ENCODE data around the gene GSC2. TPM values are rescaled to one million over a fixed set of nuclear protein-coding genes. Genes with fewer than 3 reads are reported as not detected.
A peak's percentile ranks its signal among the peaks of the same experiment; 100 is the strongest.
"Not testable (repeated sequence)": the region's sequence is repeated elsewhere in the genome, so short reads cannot be mapped to it uniquely, and the experiment has no call there.

GSC2 gene
- total RNA-seq, 1 donor from 2014 or later: not detected

DNA sequence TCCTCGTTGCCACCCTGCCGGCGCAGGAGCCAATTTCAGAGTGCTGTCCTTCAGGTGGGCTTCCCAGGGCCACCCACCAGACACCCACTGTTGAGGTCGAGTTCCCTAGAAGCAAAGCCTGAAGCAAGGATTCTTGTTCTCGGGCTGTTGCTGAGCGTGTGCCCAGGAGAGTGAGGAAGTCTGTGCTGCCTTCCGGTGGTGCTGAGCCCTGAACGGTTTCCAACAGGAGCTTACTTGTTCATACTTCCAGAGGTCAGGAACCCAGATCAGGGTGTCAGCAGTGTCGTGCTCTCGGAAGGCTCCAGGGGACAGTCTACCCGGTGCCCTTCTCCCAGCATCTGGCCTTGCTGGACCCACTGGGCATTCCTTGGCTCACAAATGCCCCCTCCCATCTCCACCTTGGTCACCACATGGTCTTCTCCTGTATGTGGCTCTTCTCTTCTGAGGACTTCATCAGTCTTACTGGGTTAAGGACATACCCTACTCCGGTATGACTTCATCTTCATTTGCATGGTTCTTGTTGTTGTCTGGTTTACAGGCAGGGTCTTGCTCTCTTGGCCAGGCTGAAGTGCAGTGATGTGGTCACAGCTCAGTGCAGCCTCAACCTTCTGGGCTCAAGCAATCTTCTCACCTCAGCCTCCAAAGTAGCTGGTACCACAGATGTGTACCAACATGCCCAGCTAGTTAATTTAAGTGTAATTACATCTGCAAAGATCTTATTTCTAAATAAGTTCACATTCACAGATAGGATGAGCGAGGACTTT lies 17.2 kb upstream of the GSC2 start:
- Mint-ChIP-seq H3K27ac (ENCODE audit: unreplicated experiment) (no peak overlapping the region), H3K4me3 (peak overlapping the region; percentile 69), H3K36me3 (ENCODE audit: low read depth) (no peaks in the 10 kb centered on the region), H3K27me3 (ENCODE audit: low read depth) (peaks cover 81% of the 10 kb centered on the region), H3K9me3 (no peaks in the 10 kb centered on the region), H3K4me1 (peaks cover 20% of the 10 kb centered on the region)
- no peak for DNase-seq (ENCODE audit: low read depth, low spot score)
- TF ChIP-seq, protein P1, sequence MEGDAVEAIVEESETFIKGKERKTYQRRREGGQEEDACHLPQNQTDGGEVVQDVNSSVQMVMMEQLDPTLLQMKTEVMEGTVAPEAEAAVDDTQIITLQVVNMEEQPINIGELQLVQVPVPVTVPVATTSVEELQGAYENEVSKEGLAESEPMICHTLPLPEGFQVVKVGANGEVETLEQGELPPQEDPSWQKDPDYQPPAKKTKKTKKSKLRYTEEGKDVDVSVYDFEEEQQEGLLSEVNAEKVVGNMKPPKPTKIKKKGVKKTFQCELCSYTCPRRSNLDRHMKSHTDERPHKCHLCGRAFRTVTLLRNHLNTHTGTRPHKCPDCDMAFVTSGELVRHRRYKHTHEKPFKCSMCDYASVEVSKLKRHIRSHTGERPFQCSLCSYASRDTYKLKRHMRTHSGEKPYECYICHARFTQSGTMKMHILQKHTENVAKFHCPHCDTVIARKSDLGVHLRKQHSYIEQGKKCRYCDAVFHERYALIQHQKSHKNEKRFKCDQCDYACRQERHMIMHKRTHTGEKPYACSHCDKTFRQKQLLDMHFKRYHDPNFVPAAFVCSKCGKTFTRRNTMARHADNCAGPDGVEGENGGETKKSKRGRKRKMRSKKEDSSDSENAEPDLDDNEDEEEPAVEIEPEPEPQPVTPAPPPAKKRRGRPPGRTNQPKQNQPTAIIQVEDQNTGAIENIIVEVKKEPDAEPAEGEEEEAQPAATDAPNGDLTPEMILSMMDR (conservative IDR thresholded peaks at IDR 0.05): no peak

DNA sequence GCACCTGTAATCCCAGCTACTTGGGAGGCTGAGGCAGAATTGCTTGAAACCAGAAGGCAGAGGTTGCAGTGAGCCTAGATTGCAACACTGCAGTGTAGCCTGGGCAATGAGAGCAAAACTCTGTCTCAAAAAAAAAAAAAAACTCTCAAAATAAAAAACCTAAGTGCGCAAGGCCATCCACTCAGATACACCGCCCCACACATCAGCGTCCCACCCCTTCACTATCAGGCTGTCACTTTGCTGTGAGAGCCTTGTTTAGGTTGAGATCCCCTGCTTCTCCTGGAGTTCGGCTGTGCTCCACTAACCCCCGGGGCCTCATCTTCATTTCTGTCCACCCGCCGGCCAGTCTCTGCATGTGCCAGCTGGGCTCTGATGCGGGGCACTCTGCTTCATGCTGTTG lies 16.3 kb upstream of the GSC2 start:
- H3K9me3 Mint-ChIP-seq: no peaks in the 10 kb centered on the region
- H3K4me3 Mint-ChIP-seq: no peak overlapping the region
- TF ChIP-seq, protein P1 (conservative IDR thresholded peaks at IDR 0.05): no peak
- H3K4me1 Mint-ChIP-seq: peaks cover 16% of the 10 kb centered on the region
- no peaks in the 10 kb centered on the region for H3K36me3 Mint-ChIP-seq (ENCODE audit: low read depth)
- no peak for DNase-seq (ENCODE audit: low read depth, low spot score)
- H3K27ac Mint-ChIP-seq (ENCODE audit: unreplicated experiment): no peak overlapping the region
- H3K27me3 Mint-ChIP-seq (ENCODE audit: low read depth): peaks cover 84% of the 10 kb centered on the region

DNA sequence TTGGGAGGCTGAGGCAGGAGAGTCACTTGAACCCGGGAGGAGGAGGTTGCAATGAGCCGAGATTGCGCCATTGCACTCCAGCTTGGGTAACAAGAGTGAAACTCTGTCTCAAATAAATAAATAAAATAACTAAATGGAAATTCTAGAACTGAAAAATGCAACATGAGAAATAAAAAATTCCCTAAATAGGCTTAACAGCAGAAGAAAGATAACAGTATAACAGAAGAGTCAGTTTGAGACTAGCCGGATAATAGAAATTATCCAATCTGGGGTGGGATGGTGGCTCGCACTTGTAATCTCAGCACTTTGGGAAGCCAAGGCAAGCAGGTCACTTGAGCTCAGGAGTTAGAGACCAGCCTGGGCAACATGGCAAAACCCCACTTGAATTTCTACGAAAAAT lies 14.3 kb upstream of the GSC2 start:
- DNase-seq (ENCODE audit: low read depth, low spot score): no peak
- no peak overlapping the region for H3K4me3 Mint-ChIP-seq
- no peaks in the 10 kb centered on the region for H3K36me3 Mint-ChIP-seq (ENCODE audit: low read depth)
- peaks cover 9% of the 10 kb centered on the region for H3K4me1 Mint-ChIP-seq
- TF ChIP-seq, protein P1 (conservative IDR thresholded peaks at IDR 0.05): no peak
- H3K27me3 Mint-ChIP-seq (ENCODE audit: low read depth): peaks cover 77% of the 10 kb centered on the region
- no peak overlapping the region for H3K27ac Mint-ChIP-seq (ENCODE audit: unreplicated experiment)
- H3K9me3 Mint-ChIP-seq: no peaks in the 10 kb centered on the region

DNA sequence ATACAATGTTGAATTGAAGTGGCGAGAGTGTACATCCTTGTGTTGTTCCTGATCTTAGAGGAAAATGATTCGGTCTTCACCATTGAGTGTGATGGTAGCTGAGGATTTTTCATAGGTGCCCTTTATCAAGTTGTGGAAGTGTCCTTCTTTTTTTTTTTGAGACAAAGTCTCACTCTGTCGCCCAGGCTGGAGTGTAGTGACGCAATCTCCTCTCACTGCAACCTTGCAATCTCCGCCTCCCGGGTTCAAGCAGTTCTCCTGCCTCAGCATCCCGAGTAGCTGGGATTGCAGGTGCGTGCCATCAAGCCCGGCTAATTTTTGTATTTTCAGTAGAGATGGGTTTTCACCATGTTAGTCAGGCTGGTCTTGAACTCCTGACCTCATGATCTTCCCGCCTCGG lies 8.6 kb upstream of the GSC2 start:
- H3K27me3 Mint-ChIP-seq (ENCODE audit: low read depth): peaks cover 63% of the 10 kb centered on the region
- not testable (repeated sequence) for H3K4me3 Mint-ChIP-seq; H3K9me3 Mint-ChIP-seq; DNase-seq (ENCODE audit: low read depth, low spot score); H3K4me1 Mint-ChIP-seq; H3K27ac Mint-ChIP-seq (ENCODE audit: unreplicated experiment); H3K36me3 Mint-ChIP-seq (ENCODE audit: low read depth)

DNA sequence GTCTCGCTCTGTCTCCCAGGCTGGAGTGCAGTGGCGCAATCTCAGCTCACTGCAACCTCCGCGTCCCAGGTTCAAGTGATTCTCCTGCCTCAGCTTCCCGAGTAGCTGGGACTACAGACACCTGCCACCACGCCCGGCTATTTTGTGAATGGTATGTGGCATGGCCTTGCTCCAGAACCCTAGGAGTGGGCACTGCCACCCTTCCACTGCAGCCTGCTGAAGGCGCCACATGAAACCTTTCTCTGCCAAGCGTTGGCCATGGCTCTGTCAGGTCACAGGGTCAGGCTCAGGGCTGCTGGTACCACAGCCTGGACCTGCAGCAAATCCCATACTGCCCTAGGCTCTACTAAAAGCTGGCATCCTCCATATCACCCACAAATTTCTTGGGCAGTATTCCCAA lies 6.0 kb upstream of the GSC2 start:
- H3K36me3 Mint-ChIP-seq (ENCODE audit: low read depth); H3K9me3 Mint-ChIP-seq; DNase-seq (ENCODE audit: low read depth, low spot score); H3K4me1 Mint-ChIP-seq; H3K4me3 Mint-ChIP-seq; H3K27ac Mint-ChIP-seq (ENCODE audit: unreplicated experiment): not testable (repeated sequence)
- H3K27me3 Mint-ChIP-seq (ENCODE audit: low read depth): peaks cover 72% of the 10 kb centered on the region

DNA sequence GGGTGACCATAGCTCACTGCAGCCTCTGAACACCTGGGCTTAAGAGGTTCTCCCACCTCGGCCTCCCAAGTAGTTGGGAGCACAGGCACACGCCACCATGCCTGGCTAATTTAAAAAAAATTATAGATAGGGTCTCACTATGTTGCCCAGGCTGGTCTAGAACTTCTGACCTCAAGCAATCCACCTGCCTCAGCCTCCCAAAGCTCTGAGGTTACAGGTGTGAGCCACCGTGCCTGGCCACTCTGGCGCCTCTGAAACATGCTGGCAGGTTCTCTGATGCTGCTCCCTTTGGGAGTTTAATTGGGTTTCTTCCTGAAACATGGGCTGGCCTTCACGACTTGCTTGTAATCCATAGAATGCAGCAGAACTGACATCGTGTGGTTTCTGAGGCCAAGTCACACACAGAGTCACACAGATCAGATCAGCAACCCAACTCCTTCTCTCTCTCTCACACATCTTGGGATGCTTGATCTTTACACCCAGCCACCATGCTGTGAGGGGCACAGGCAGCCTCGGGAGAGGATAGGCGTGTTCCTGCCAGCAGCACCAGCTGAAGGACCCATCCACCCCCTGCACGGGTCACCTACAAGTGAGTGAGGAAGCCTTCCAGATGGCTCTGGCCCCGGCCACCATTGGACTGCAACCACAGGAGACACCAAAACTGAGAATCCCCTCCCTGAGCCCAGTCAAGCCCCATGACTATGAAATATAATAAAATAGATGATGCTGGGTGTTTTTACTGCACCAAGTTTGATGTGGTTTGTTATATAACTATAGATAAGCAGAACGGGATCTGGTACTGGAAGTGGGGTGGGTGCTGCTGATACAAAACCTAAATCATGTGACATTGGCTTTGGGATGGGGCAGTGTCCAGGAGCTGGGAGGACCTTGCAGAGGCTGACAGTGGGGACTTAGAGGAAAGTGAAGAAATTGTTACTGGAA lies 3.1 kb upstream of the GSC2 start:
- Mint-ChIP-seq H3K27ac (ENCODE audit: unreplicated experiment) (no peak overlapping the region), H3K4me1 (no peaks in the 10 kb centered on the region), H3K27me3 (ENCODE audit: low read depth) (peaks cover 70% of the 10 kb centered on the region), H3K4me3 (no peak overlapping the region), H3K9me3 (no peaks in the 10 kb centered on the region), H3K36me3 (ENCODE audit: low read depth) (peaks cover 6% of the 10 kb centered on the region)
- no peak for DNase-seq (ENCODE audit: low read depth, low spot score)
- TF ChIP-seq, protein P1 (conservative IDR thresholded peaks at IDR 0.05): no peak

Data from neural crest cell (in vitro differentiated cells).